MM.1S (cell line): ENCODE data around the gene ADAMTSL2.

Experiments
- DNase-seq: peaks from one replicate; pipeline ENCODE4 v3.0.0-alpha.2; 2015
- H2AFZ ChIP-seq: fragments of 300-600 bp; sonication (generic); 2 replicates; pipeline ENCODE4 v1.6.0; 2016; ENCODE audit warnings: antibody characterized with exemption, low read length
- H3F3A ChIP-seq: fragments of 300-600 bp; sonication (generic); 2 replicates; pipeline ENCODE4 v1.6.1; 2016; ENCODE audit warnings: mild to moderate bottlenecking, antibody characterized with exemption, low read length, moderate library complexity, mixed read lengths; ENCODE audit not compliant: insufficient read depth
- H3K27ac ChIP-seq: fragments of 300-600 bp; sonication (generic); 2 replicates; pipeline ENCODE4 v1.5.1; 2016; ENCODE audit warnings: mild to moderate bottlenecking, low read length
- H3K27me3 ChIP-seq: fragments of 300-600 bp; sonication (generic); replicated peaks from 2 replicates; pipeline ENCODE4 v1.6.0; 2016; ENCODE audit warnings: low read length; ENCODE audit not compliant: insufficient read depth
- H3K36me3 ChIP-seq: fragments of 300-600 bp; sonication (generic); replicated peaks from 2 replicates; pipeline ENCODE4 v1.6.1; 2016; ENCODE audit warnings: mild to moderate bottlenecking, low read length, mixed read lengths; ENCODE audit not compliant: insufficient read depth
- H3K4me1 ChIP-seq: fragments of 300-600 bp; sonication (generic); 2 replicates; pipeline ENCODE4 v1.6.1; 2016; ENCODE audit warnings: low read length, mixed read lengths
- H3K4me2 ChIP-seq: fragments of 300-600 bp; sonication (generic); 2 replicates; pipeline ENCODE4 v1.6.0; 2016; ENCODE audit warnings: low read depth, low read length
- H3K4me3 ChIP-seq: fragments of 300-600 bp; sonication (generic); 2 replicates; pipeline ENCODE4 v1.5.1; 2016; ENCODE audit warnings: low read length, mixed read lengths
- H3K79me2 ChIP-seq: fragments of 300-600 bp; sonication (generic); 2 replicates; pipeline ENCODE4 v1.6.1; 2016; ENCODE audit warnings: mixed run types, low read length, mixed read lengths
- H3K9ac ChIP-seq: fragments of 300-600 bp; sonication (generic); 2 replicates; pipeline ENCODE4 v1.6.1; 2016; ENCODE audit warnings: low read length, mixed read lengths
- H3K9me2 ChIP-seq: fragments of 300-600 bp; sonication (generic); replicated peaks from 2 replicates; pipeline ENCODE4 v1.6.1; 2016; ENCODE audit warnings: mild to moderate bottlenecking, low read length, mixed read lengths; ENCODE audit not compliant: insufficient read depth
- H3K9me3 ChIP-seq: fragments of 300-600 bp; sonication (generic); replicated peaks from 2 replicates; pipeline ENCODE4 v1.6.1; 2016; ENCODE audit warnings: mild to moderate bottlenecking, low read length, mixed read lengths; ENCODE audit not compliant: insufficient read depth
- H4K20me1 ChIP-seq: fragments of 300-600 bp; sonication (generic); 2 replicates; pipeline ENCODE4 v1.6.1; 2016; ENCODE audit warnings: mild to moderate bottlenecking, low read length, moderate library complexity, mixed read lengths; ENCODE audit not compliant: insufficient read depth
- EZH2 ChIP-seq: fragments of 300-600 bp; sonication (generic); optimal IDR thresholded peaks from 2 replicates; pipeline ENCODE3; 2017; ENCODE audit warnings: low read depth, mild to moderate bottlenecking, antibody characterized with exemption, low read length, mixed read lengths
- EZH2phosphoT487 ChIP-seq: fragments of 300-600 bp; sonication (generic); IDR thresholded peaks from 2 replicates; pipeline ENCODE4 v1.6.1; 2018; ENCODE audit warnings: antibody characterized with exemption, low read length
- TF ChIP-seq, protein P1 (sequence below): fragments of 300-600 bp; sonication (generic); IDR thresholded peaks from 2 replicates; pipeline ENCODE4 v1.5.1; 2016; ENCODE audit warnings: antibody characterized with exemption, low read length, mixed read lengths

ADAMTSL2 gene

DNA sequence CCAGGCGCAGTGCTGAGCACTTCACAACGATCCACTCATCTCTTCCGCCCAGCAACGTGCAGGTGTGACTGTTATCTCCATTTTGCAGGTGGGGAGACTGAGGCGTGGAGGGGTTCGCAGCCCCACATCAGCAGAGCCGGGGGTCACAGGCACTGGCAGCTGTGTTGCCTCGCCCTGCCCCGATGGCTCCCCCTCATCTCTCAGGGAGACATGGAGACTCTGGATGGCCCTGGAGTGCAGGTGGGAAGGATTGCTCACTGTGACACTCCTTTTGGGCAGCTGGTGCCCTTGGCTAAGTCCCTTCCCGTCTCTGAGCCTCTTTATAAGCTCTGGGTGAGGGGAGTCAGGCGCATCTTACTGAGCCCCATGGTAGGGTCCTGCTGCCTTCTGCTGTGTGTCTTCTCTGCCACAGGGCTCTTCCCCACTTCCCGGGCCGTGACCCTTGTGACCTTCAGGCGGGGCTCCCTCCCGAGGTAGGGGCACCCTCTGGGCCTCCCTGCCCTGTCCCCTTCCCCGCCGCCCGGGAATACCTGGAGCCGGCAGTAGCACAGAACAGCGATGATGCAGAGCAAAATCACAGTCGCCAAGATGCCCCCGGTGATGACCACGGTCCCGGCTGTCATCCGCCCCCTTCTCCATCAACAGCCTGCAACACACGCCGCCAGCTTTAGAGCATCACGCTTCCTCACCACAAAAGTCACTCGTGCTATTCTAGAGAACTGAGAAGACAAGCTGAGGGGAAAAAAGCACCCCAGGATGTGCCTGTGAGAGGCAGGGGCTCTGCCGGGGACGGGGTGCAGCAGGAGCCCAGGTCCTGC lies 45.3 kb downstream of the ADAMTSL2 start:
- H3K27ac ChIP-seq = no peak overlapping the region
- no peak for DNase-seq
- H3K9me3 ChIP-seq = no peaks in the 10 kb centered on the region
- H3K4me3 ChIP-seq = no peak overlapping the region
- H3K4me1 ChIP-seq = no peaks in the 10 kb centered on the region
- no peak overlapping the region for H3K4me2 ChIP-seq
- no peaks in the 10 kb centered on the region for H4K20me1 ChIP-seq
- no peak overlapping the region for H2AFZ ChIP-seq
- peaks cover 98% of the 10 kb centered on the region for H3K27me3 ChIP-seq
- H3K9ac ChIP-seq = no peak overlapping the region
- H3K36me3 ChIP-seq = no peaks in the 10 kb centered on the region
- TF ChIP-seq, protein P1, sequence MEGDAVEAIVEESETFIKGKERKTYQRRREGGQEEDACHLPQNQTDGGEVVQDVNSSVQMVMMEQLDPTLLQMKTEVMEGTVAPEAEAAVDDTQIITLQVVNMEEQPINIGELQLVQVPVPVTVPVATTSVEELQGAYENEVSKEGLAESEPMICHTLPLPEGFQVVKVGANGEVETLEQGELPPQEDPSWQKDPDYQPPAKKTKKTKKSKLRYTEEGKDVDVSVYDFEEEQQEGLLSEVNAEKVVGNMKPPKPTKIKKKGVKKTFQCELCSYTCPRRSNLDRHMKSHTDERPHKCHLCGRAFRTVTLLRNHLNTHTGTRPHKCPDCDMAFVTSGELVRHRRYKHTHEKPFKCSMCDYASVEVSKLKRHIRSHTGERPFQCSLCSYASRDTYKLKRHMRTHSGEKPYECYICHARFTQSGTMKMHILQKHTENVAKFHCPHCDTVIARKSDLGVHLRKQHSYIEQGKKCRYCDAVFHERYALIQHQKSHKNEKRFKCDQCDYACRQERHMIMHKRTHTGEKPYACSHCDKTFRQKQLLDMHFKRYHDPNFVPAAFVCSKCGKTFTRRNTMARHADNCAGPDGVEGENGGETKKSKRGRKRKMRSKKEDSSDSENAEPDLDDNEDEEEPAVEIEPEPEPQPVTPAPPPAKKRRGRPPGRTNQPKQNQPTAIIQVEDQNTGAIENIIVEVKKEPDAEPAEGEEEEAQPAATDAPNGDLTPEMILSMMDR = no peak
- TF ChIP-seq EZH2phosphoT487 (no peak), EZH2 (no peak)
- no peaks in the 10 kb centered on the region for H3K79me2 ChIP-seq
- H3F3A ChIP-seq = no peaks in the 10 kb centered on the region
- H3K9me2 ChIP-seq = no peaks in the 10 kb centered on the region

DNA sequence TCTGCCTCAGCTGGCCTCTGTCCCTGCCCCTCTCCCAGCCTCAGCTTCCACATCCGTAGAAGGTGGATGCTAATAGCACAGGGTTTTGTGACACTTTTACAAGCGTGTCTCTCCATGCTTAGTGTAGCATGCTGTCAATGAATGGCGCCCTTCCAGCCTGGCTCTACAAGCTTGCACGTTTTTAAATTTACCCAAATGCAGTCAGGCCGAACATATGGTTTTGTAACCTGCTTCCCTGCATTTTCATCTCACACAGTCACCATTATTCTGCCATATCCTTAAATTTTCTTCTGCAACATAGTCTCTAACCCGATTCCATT lies 45.9 kb downstream of the ADAMTSL2 start:
- H3K9me3 ChIP-seq = no peaks in the 10 kb centered on the region
- DNase-seq = no peak
- no peaks in the 10 kb centered on the region for H3K79me2 ChIP-seq
- no peaks in the 10 kb centered on the region for H3F3A ChIP-seq
- H3K4me2 ChIP-seq = no peak overlapping the region
- H3K4me1 ChIP-seq = no peaks in the 10 kb centered on the region
- no peak overlapping the region for H3K4me3 ChIP-seq
- no peaks in the 10 kb centered on the region for H3K9me2 ChIP-seq
- no peak overlapping the region for H2AFZ ChIP-seq
- H3K36me3 ChIP-seq = no peaks in the 10 kb centered on the region
- H4K20me1 ChIP-seq = no peaks in the 10 kb centered on the region
- H3K27me3 ChIP-seq = peaks cover 98% of the 10 kb centered on the region
- TF ChIP-seq EZH2 (no peak), EZH2phosphoT487 (no peak)
- TF ChIP-seq, protein P1 = no peak
- no peak overlapping the region for H3K27ac ChIP-seq
- H3K9ac ChIP-seq = no peak overlapping the region

DNA sequence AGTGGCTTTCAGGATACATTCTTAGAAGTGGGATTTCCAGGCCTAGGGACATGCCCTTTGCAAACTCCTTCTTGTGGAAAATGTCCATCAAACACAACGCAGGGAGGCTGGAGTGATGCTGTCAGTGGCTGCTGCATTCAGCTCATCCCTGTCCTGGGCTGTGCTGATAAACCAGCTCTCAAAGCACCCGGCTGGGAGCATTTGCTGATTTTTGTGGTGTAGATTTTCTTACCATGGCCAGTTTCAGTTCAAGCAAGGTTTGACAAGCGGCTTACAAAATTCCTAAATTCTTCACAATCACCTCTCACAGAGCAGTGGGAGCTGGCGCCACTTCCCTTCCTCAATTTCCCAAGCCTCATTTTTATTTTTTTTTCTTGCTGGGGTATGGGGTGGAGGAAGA lies 46.5 kb downstream of the ADAMTSL2 start:
- Histone ChIP-seq H2AFZ (no peak overlapping the region), H3K27me3 (peaks cover 98% of the 10 kb centered on the region), H3K27ac (no peak overlapping the region), H3K9ac (no peak overlapping the region), H3F3A (no peaks in the 10 kb centered on the region), H3K4me1 (no peaks in the 10 kb centered on the region), H3K9me3 (no peaks in the 10 kb centered on the region), H3K4me3 (no peak overlapping the region), H4K20me1 (no peaks in the 10 kb centered on the region), H3K4me2 (no peak overlapping the region), H3K79me2 (no peaks in the 10 kb centered on the region), H3K36me3 (no peaks in the 10 kb centered on the region), H3K9me2 (no peaks in the 10 kb centered on the region)
- no peak for DNase-seq
- TF ChIP-seq EZH2phosphoT487 (no peak), EZH2 (no peak)
- TF ChIP-seq, protein P1 = no peak
